H1 (cell line): ENCODE results near the gene CTTNBP2. TPM values are rescaled to one million over a fixed set of nuclear protein-coding genes. Genes with fewer than 3 reads are reported as not detected.

ENCODE experiments used
- CHD7 ChIP-seq: fragments of 300-600 bp; sonication (generic); IDR thresholded peaks from 2 replicates; pipeline ENCODE4 v1.7.1; 2012; ENCODE audit warnings: low read length, moderate library complexity, mild to moderate bottlenecking, inconsistent platforms; ENCODE audit not compliant: insufficient replicate concordance
- CTCF ChIP-seq, 3 experiments: IDR thresholded peaks; 1 replicate in 2 of 3; 2 replicates in 1 of 3; pipeline versions ENCODE4 v1.5.1 to v1.6.1; 2011; ENCODE audit warnings: low read length in 3 of 3, mild to moderate bottlenecking in 3 of 3, inconsistent platforms in 2 of 3, low read depth in 1 of 3, moderate library complexity in 1 of 3; ENCODE audit not compliant: insufficient read depth in 1 of 3; ENCODE audit errors: control extremely low read depth in 1 of 3
- EP300 ChIP-seq, 2 experiments: IDR thresholded peaks; 1 replicate in 1 of 2; 2 replicates in 1 of 2; pipeline ENCODE4 v1.6.1; 2011 to 2012; ENCODE audit warnings: low read depth in 2 of 2, low read length in 2 of 2, mild to moderate bottlenecking in 2 of 2, borderline replicate concordance in 1 of 2, inconsistent platforms in 1 of 2, moderate library complexity in 1 of 2
- GABPA ChIP-seq: IDR thresholded peaks from 2 replicates; pipeline ENCODE4 v1.6.1; 2011; ENCODE audit warnings: mild to moderate bottlenecking, low read length, moderate library complexity, borderline replicate concordance; ENCODE audit not compliant: insufficient read depth
- JUN ChIP-seq: IDR thresholded peaks from 2 replicates; pipeline ENCODE4 v1.6.1; 2011; ENCODE audit warnings: low read depth, mild to moderate bottlenecking, improper control_type of control experiment, low read length
- SAP30 ChIP-seq: fragments of 300-600 bp; sonication (generic); IDR thresholded peaks from 2 replicates; pipeline ENCODE4 v1.7.1; 2012; ENCODE audit warnings: low read length, moderate library complexity, mild to moderate bottlenecking, inconsistent platforms; ENCODE audit not compliant: insufficient read depth, insufficient replicate concordance
- SIRT6 ChIP-seq: IDR thresholded peaks from one replicate; pipeline ENCODE4 v1.7.1; 2012; ENCODE audit warnings: low read length, inconsistent platforms
- SRF ChIP-seq: IDR thresholded peaks from 2 replicates; pipeline ENCODE4 v1.6.1; 2011; ENCODE audit warnings: mild to moderate bottlenecking, low read depth, low read length, moderate library complexity
- TBP ChIP-seq: IDR thresholded peaks from 2 replicates; pipeline ENCODE4 v1.6.1; 2011; ENCODE audit warnings: low read depth, low read length, improper control_type of control experiment
- polyA plus RNA-seq, 7 experiments: library from polyadenylated mRNA; depleted of rRNA in 3 of 7; stranded (reverse) in 5 of 7; unstranded in 2 of 7; fragments of >200 nt in 5 of 7; fragments of 200-250 nt in 2 of 7; gene quantifications; 1 replicate in 5 of 7; 2 replicates in 1 of 7; 4 replicates in 1 of 7; pipeline versions ENCODE4 v1.2.1 to v1.2.3, GENCODE V29; 2011 to 2013; ENCODE audit warnings: missing spikeins in 2 of 7, mixed read lengths in 2 of 7
- total RNA-seq: library from RNA; stranded (reverse); fragmentation: NEBNext Ultra II Directional; extraction: Animal tissue kit (Norgen Biotek cat#: 25700); gene quantifications from 2 replicates; pipeline ENCODE4 v1.2.1, GENCODE V29; 2021

Gene CTTNBP2
- total and polyA plus RNA-seq, 2 of the 8 experiments (the other 6 are each of a cell fraction or from before 2014, with no cell fraction given), result 15.3 to 35.1 TPM

GRCh38 chr7:117825132-117825531, 48.1 kb downstream of the CTTNBP2 start (continued):
- TF ChIP-seq CHD7 (no peak), EP300 (IDR thresholded peaks at IDR 0.05; ENCODE audit: borderline replicate concordance in 1 of 2, low read depth in 2 of 2, low read length in 2 of 2) (no peak), SRF (no peak), CTCF (IDR thresholded peaks at IDR 0.05; ENCODE audit: control extremely low read depth in 1 of 3, insufficient read depth in 1 of 3, low read depth in 1 of 3, low read length in 3 of 3) (no peak), JUN (no peak), SAP30 (no peak), SIRT6 (no peak), TBP (no peak), GABPA (no peak)
- TF ChIP-seq, all 59 proteins: peak for 0
